Peyer's patch (tissue), 4 donors: ENCODE data around the gene TAAR2. TPM values are rescaled to one million over a fixed set of nuclear protein-coding genes. Genes with fewer than 3 reads are reported as not detected.

Experiments
- DNase-seq, 3 donors: peaks; one replicate each; pipeline ENCODE4 v3.0.0-alpha.2; 2017 to 2019
- H3K27ac ChIP-seq, 4 donors: fragments of 200-600 bp; sonication (generic); one replicate each; pipeline ENCODE4 v1.5.1; 2016 to 2019
- H3K27me3 ChIP-seq, 2 donors: fragments of 200-600 bp; sonication (generic); one replicate each; pipeline ENCODE4 v1.5.1; 2019
- H3K36me3 ChIP-seq, 3 donors: fragments of 200-600 bp; sonication (generic); one replicate each; pipeline ENCODE4 v1.5.1; 2016 to 2019
- H3K4me1 ChIP-seq, 4 donors: fragments of 200-600 bp; sonication (generic); one replicate each; pipeline ENCODE4 v1.5.1; 2016 to 2019
- H3K4me3 ChIP-seq, 4 donors: fragments of 200-600 bp; sonication (generic); 1 replicate in 3 of 4; 2 replicates in 1 of 4; pipeline ENCODE4 v1.5.1; 2016 to 2019; ENCODE audit warnings: mild to moderate bottlenecking in 1 of 4
- H3K9me3 ChIP-seq, 4 donors: fragments of 200-600 bp; sonication (generic); one replicate each; pipeline ENCODE4 v1.5.1; 2016 to 2019; ENCODE audit warnings: mild to moderate bottlenecking in 1 of 4
- POLR2A ChIP-seq, 2 donors: fragments of 450-650 bp; IDR thresholded peaks; one replicate each; pipeline ENCODE4 v1.5.1; 2017; ENCODE audit warnings: antibody characterized with exemption in 2 of 2, mild to moderate bottlenecking in 2 of 2, moderate library complexity in 2 of 2
- total RNA-seq, 4 donors: library from RNA; depleted of rRNA; stranded (reverse); fragments of >200 nt; gene quantifications; one replicate each; pipeline ENCODE4 v1.1.0, GENCODE V29; 2016
- TF ChIP-seq, protein P1 (sequence below), 6 experiments: fragments of 450-650 bp in 4 of 6; fragments of 200-600 bp in 2 of 6; sonication (generic) in 1 of 6; IDR thresholded peaks; one replicate each; pipeline ENCODE4 v1.5.1; 2017 to 2019; ENCODE audit warnings: antibody characterized with exemption in 6 of 6, mild to moderate bottlenecking in 3 of 6, moderate library complexity in 1 of 6

The TAAR2 gene
- total RNA-seq, 4 donors from 2014 or later: not detected

DNA sequence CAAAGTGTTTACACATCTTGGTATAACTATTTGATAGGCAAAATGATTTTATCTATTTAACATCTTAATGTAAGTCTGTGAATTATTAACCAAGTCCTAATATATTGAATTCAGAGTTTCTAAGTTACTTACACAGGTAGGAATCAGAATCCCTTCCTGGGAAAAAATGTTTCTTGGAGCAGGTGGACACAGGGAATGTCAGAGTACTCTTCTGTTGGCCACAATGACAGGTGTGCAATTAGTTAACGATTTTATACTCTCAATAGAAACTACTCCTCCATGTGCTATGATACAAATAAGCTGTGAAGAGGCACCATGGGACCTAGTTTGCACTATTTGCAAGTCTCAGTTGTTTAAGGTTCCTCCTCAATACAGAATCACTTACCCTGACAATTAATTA lies 33.7 kb downstream of the TAAR2 start:
- Histone ChIP-seq H3K36me3 (no peaks in the 10 kb centered on the region), H3K4me1 (no peaks in the 10 kb centered on the region), H3K27me3 (no peaks in the 10 kb centered on the region), H3K4me3 (no peak overlapping the region), H3K9me3 (no peaks in the 10 kb centered on the region), H3K27ac (no peak overlapping the region)
- DNase-seq: no peak
- no peak for TF ChIP-seq POLR2A (IDR thresholded peaks at IDR 0.05)
- TF ChIP-seq, protein P1, sequence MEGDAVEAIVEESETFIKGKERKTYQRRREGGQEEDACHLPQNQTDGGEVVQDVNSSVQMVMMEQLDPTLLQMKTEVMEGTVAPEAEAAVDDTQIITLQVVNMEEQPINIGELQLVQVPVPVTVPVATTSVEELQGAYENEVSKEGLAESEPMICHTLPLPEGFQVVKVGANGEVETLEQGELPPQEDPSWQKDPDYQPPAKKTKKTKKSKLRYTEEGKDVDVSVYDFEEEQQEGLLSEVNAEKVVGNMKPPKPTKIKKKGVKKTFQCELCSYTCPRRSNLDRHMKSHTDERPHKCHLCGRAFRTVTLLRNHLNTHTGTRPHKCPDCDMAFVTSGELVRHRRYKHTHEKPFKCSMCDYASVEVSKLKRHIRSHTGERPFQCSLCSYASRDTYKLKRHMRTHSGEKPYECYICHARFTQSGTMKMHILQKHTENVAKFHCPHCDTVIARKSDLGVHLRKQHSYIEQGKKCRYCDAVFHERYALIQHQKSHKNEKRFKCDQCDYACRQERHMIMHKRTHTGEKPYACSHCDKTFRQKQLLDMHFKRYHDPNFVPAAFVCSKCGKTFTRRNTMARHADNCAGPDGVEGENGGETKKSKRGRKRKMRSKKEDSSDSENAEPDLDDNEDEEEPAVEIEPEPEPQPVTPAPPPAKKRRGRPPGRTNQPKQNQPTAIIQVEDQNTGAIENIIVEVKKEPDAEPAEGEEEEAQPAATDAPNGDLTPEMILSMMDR (IDR thresholded peaks at IDR 0.05): no peak

DNA sequence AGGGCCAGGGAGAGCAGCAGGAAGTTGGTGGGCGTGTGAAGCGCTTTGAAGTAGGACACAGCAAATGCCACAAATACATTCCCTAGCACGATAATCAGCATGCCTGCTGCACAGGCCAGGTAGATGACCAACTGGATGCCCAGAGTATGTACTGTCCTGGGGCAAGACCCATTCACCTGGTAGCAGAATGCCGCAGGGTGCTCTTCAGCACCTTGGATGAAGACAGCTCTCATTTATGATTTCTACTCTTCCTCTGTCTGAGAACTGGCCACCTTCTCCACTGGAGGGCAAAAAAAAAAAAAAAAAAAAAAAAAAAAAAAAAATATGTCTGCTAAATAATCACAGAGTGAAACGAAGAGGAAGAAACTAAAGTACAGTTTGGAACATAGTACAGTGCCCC lies 34.6 kb downstream of the TAAR2 start, which contains the start of gene TAAR5:
Gene TAAR5 (minus strand): TSS at position 288 of the 400 bp plus-strand sequence. CDS start 55 bp downstream, at position 233.
- no peak for DNase-seq
- no peak for TF ChIP-seq POLR2A (IDR thresholded peaks at IDR 0.05)
- TF ChIP-seq, protein P1 (IDR thresholded peaks at IDR 0.05): no peak
- Histone ChIP-seq H3K9me3 (no peaks in the 10 kb centered on the region), H3K27me3 (no peaks in the 10 kb centered on the region), H3K4me3 (no peak within 1 kb of the TSS), H3K27ac (no peak within 1 kb of the TSS), H3K36me3 (no peaks in the 10 kb centered on the region), H3K4me1 (no peaks in the 10 kb centered on the region)

DNA sequence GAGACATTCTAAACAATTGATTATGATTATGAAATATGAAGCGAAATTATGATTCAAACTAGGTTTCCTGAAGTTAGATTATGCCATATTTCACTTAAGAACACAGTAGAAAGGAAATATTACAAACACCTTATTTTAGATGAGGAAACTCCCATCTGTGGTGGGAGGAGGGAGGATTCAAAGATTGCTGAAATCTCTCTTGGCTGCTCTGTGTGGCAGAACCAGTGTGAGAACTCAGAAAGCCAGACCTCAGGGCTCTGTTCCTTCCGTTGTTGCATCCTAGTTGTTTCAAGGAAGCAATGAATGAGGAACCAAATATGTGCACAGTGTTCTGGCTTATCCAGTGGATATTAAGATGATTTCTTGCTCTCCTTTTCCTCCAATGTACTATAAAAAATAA lies 36.7 kb downstream of the TAAR2 start:
- DNase-seq: no peak
- TF ChIP-seq, protein P1 (IDR thresholded peaks at IDR 0.05): no peak
- no peak for TF ChIP-seq POLR2A (IDR thresholded peaks at IDR 0.05)
- Histone ChIP-seq H3K4me3 (no peak overlapping the region), H3K36me3 (no peaks in the 10 kb centered on the region), H3K9me3 (no peaks in the 10 kb centered on the region), H3K27me3 (no peaks in the 10 kb centered on the region), H3K4me1 (no peaks in the 10 kb centered on the region), H3K27ac (no peak overlapping the region)

DNA sequence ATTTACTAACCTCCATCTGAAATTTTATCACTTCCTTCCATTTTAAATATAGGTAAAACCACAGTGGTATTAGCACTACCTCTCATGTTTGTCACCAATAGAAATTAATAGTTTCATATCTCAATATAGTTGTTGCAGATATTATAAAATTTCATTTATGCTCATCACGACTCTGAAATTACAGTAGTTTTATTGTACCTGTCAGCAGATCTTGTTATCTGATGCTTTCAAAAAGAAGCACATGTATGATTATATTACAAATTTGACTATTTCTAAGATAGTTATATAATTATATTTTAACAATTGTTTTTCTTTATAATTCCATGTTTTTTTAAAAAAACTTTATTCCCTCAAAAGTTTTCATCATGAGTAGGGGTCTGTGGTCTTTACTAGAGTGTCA lies 39.4 kb downstream of the TAAR2 start:
- H3K9me3 ChIP-seq: no peaks in the 10 kb centered on the region
- H3K27ac ChIP-seq: no peak overlapping the region
- H3K4me3 ChIP-seq: no peak overlapping the region
- no peaks in the 10 kb centered on the region for H3K4me1 ChIP-seq
- H3K27me3 ChIP-seq: no peaks in the 10 kb centered on the region
- TF ChIP-seq, protein P1 (IDR thresholded peaks at IDR 0.05): no peak
- TF ChIP-seq POLR2A (IDR thresholded peaks at IDR 0.05): no peak
- DNase-seq: no peak
- no peaks in the 10 kb centered on the region for H3K36me3 ChIP-seq

DNA sequence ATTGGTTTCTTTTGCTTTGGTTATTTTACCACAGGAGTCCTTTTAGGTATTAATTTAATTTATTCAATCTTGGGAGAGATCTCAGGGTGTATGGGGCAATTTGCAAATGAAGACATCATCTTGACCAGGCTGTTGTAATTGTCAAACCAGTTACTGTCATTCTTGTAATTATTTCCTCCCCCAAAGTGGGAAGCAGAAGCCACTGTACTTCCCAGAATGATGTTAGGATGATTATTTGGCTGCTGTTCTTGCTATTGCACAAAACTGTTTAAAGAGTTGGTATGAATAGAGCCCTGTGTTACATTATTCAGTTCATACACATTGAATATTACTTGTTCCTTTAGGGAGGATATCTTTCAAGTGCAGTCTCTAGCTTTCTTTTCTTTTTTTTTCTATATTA lies 52.3 kb downstream of the TAAR2 start:
- Histone ChIP-seq H3K4me1 (no peaks in the 10 kb centered on the region), H3K4me3 (no peak overlapping the region), H3K27me3 (no peaks in the 10 kb centered on the region), H3K27ac (no peak overlapping the region), H3K9me3 (no peaks in the 10 kb centered on the region), H3K36me3 (no peaks in the 10 kb centered on the region)
- TF ChIP-seq, protein P1 (IDR thresholded peaks at IDR 0.05): no peak
- TF ChIP-seq POLR2A (IDR thresholded peaks at IDR 0.05): no peak
- DNase-seq: no peak

DNA sequence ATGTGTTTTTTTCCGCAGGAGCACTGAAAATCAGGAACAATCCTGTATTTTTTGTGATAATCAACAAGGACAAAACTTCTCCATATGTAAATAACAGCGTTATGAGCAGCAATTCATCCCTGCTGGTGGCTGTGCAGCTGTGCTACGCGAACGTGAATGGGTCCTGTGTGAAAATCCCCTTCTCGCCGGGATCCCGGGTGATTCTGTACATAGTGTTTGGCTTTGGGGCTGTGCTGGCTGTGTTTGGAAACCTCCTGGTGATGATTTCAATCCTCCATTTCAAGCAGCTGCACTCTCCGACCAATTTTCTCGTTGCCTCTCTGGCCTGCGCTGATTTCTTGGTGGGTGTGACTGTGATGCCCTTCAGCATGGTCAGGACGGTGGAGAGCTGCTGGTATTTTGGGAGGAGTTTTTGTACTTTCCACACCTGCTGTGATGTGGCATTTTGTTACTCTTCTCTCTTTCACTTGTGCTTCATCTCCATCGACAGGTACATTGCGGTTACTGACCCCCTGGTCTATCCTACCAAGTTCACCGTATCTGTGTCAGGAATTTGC lies 53.8 kb downstream of the TAAR2 start, which contains the start of gene TAAR6:
Gene TAAR6 (plus strand): TSS at position 102 of the 557 bp plus-strand sequence. CDS start 0 bp downstream, at position 102.
- Histone ChIP-seq H3K27ac (no peak within 1 kb of the TSS), H3K4me1 (no peaks in the 10 kb centered on the region), H3K9me3 (no peaks in the 10 kb centered on the region), H3K36me3 (no peaks in the 10 kb centered on the region), H3K4me3 (no peak within 1 kb of the TSS), H3K27me3 (no peaks in the 10 kb centered on the region)
- no peak for TF ChIP-seq POLR2A (IDR thresholded peaks at IDR 0.05)
- TF ChIP-seq, protein P1 (IDR thresholded peaks at IDR 0.05): no peak
- DNase-seq: no peak
